OCI-LY3 (cell line): Measurements from ENCODE around the gene EFS.

Experiments
- H2AFZ ChIP-seq: fragments of 200-600, 300-600 bp; shearing (Covaris generic); 2 replicates; pipeline ENCODE4 v1.6.0; 2014; ENCODE audit warnings: antibody characterized with exemption, low read depth, low read length
- H3K27ac ChIP-seq: fragments of 200-600, 300-600 bp; sonication (generic); 2 replicates; pipeline ENCODE4 v1.5.1; 2014; ENCODE audit warnings: mild to moderate bottlenecking, low read length, moderate library complexity, mixed read lengths
- H3K27me3 ChIP-seq: fragments of 200-600, 300-600 bp; sonication (generic); 2 replicates; pipeline ENCODE4 v1.6.1; 2014; ENCODE audit warnings: low read depth, low read length, mixed read lengths
- H3K36me3 ChIP-seq: fragments of 200-600, 300-600 bp; sonication (generic); replicated peaks from 2 replicates; pipeline ENCODE3; 2014; ENCODE audit warnings: low read depth, low read length, mixed read lengths
- H3K4me1 ChIP-seq: fragments of 300-600, 200-600 bp; sonication (generic); 2 replicates; pipeline ENCODE4 v1.6.1; 2014; ENCODE audit warnings: low read length, mixed read lengths
- H3K4me2 ChIP-seq: fragments of 200-600, 300-600 bp; sonication (generic); 2 replicates; pipeline ENCODE4 v1.6.1; 2014; ENCODE audit warnings: low read length, mixed read lengths
- H3K4me3 ChIP-seq: fragments of 300-600, 200-600 bp; sonication (generic); 2 replicates; pipeline ENCODE4 v1.5.1; 2014; ENCODE audit warnings: antibody characterized with exemption, mild to moderate bottlenecking, low read length, moderate library complexity
- H3K79me2 ChIP-seq: fragments of 300-600, 200-600 bp; shearing (Covaris generic); 2 replicates; pipeline ENCODE4 v1.6.1; 2014; ENCODE audit warnings: mild to moderate bottlenecking, low read length, mixed read lengths
- H3K9ac ChIP-seq: fragments of 300-600, 200-600 bp; shearing (Covaris generic); 2 replicates; pipeline ENCODE4 v1.6.0; 2014; ENCODE audit warnings: mild to moderate bottlenecking, low read length, moderate library complexity
- H3K9me3 ChIP-seq: fragments of 200-600, 300-600 bp; shearing (Covaris generic); 2 replicates; pipeline ENCODE4 v1.6.1; 2014; ENCODE audit warnings: low read length, mixed read lengths; ENCODE audit not compliant: insufficient read depth
- H4K20me1 ChIP-seq: fragments of 200-600, 300-600 bp; sonication (generic); 2 replicates; pipeline ENCODE4 v1.6.1; 2016; ENCODE audit warnings: low read length, mixed read lengths; ENCODE audit not compliant: insufficient read depth
- CTCF ChIP-seq: fragments of 200-600, 300-600 bp; sonication (generic); IDR thresholded peaks from 2 replicates; pipeline ENCODE4 v1.5.1; 2014; ENCODE audit warnings: antibody characterized with exemption, low read length, low read depth
- EZH2phosphoT487 ChIP-seq: fragments of 200-600 bp; shearing (Covaris generic); IDR thresholded peaks from 2 replicates; pipeline ENCODE4 v1.6.1; 2018; ENCODE audit warnings: antibody characterized with exemption, mixed run types, low read depth

EFS gene

GRCh38 chr14:23385642-23386265 is 20.8 kb upstream of the EFS start:
- Histone ChIP-seq H3K4me1 (no peaks in the 10 kb centered on the region), H3K36me3 (no peaks in the 10 kb centered on the region), H3K27me3 (peaks cover 4% of the 10 kb centered on the region), H3K79me2 (no peaks in the 10 kb centered on the region), H4K20me1 (no peaks in the 10 kb centered on the region), H3K4me3 (no peak overlapping the region), H3K9ac (no peak overlapping the region), H3K27ac (no peak overlapping the region), H2AFZ (no peak overlapping the region), H3K4me2 (no peak overlapping the region), H3K9me3 (no peaks in the 10 kb centered on the region)
- no peak for TF ChIP-seq CTCF
- no peak for TF ChIP-seq EZH2phosphoT487

- H3K27ac ChIP-seq, result no peak overlapping the region
- no peaks in the 10 kb centered on the region for H3K79me2 ChIP-seq
- H3K27me3 ChIP-seq, result peaks cover 5% of the 10 kb centered on the region
Observed at GRCh38 chr14:23385244-23385641, 20.3 kb upstream of the EFS start.

GRCh38 chr14:23384364-23385080 is 19.6 kb upstream of the EFS start:
- H3K79me2 ChIP-seq, result no peaks in the 10 kb centered on the region
- H3K36me3 ChIP-seq, result no peaks in the 10 kb centered on the region
- no peak overlapping the region for H2AFZ ChIP-seq
- TF ChIP-seq EZH2phosphoT487, result no peak
- TF ChIP-seq CTCF, result no peak
- peaks cover 5% of the 10 kb centered on the region for H3K27me3 ChIP-seq
- H3K9ac ChIP-seq, result no peak overlapping the region
- H3K27ac ChIP-seq, result no peak overlapping the region
- no peak overlapping the region for H3K4me3 ChIP-seq
- H3K4me2 ChIP-seq, result no peak overlapping the region
- no peaks in the 10 kb centered on the region for H3K9me3 ChIP-seq
- no peaks in the 10 kb centered on the region for H4K20me1 ChIP-seq
- H3K4me1 ChIP-seq, result no peaks in the 10 kb centered on the region

More at GRCh38 chr14:23385244-23385641, 20.3 kb upstream of the EFS start:
- Histone ChIP-seq H3K36me3 (no peaks in the 10 kb centered on the region), H3K9me3 (no peaks in the 10 kb centered on the region), H3K9ac (no peak overlapping the region), H3K4me1 (no peaks in the 10 kb centered on the region), H3K4me3 (no peak overlapping the region), H2AFZ (no peak overlapping the region), H3K4me2 (no peak overlapping the region), H4K20me1 (no peaks in the 10 kb centered on the region)
- TF ChIP-seq EZH2phosphoT487, result no peak
- no peak for TF ChIP-seq CTCF

GRCh38 chr14:23382731-23383440 is 17.9 kb upstream of the EFS start:
- Histone ChIP-seq H2AFZ (no peak overlapping the region), H4K20me1 (no peaks in the 10 kb centered on the region), H3K4me3 (no peak overlapping the region), H3K4me2 (no peak overlapping the region), H3K9ac (no peak overlapping the region), H3K79me2 (no peaks in the 10 kb centered on the region), H3K4me1 (no peaks in the 10 kb centered on the region), H3K27me3 (peaks cover 11% of the 10 kb centered on the region), H3K27ac (no peak overlapping the region), H3K9me3 (no peaks in the 10 kb centered on the region), H3K36me3 (no peaks in the 10 kb centered on the region)
- TF ChIP-seq CTCF, result no peak
- no peak for TF ChIP-seq EZH2phosphoT487
